Measurements from ENCODE around the gene CXXC5.

The CXXC5 gene

GRCh38 chr5:139667001-139667729, 19.0 kb downstream of the CXXC5 start:
- DNase-seq: no peak

- DNase-seq: no peak
Measured at GRCh38 chr5:139667730-139668063, 19.5 kb downstream of the CXXC5 start.

- peak; percentile 21 to 56 for DNase-seq
Measured at GRCh38 chr5:139668064-139668880, 20.1 kb downstream of the CXXC5 start.

GRCh38 chr5:139668924-139669661, 20.9 kb downstream of the CXXC5 start:
- no peak for DNase-seq

- peak in 1 of 2 donors; percentile 94 for DNase-seq
Measured at GRCh38 chr5:139669662-139670368, 21.7 kb downstream of the CXXC5 start.

- DNase-seq: peak in 1 of 2 donors; percentile 93
Measured at GRCh38 chr5:139670369-139671095, 22.4 kb downstream of the CXXC5 start.

GRCh38 chr5:139671096-139671841, 23.1 kb downstream of the CXXC5 start:
- no peak for DNase-seq

GRCh38 chr5:139675213-139675612, 27.1 kb downstream of the CXXC5 start:
- no peak for DNase-seq

- no peak for DNase-seq
Measured at GRCh38 chr5:139675825-139676224, 27.7 kb downstream of the CXXC5 start.

- DNase-seq: no peak
Measured at GRCh38 chr5:139676406-139676805, 28.3 kb downstream of the CXXC5 start.

GRCh38 chr5:139676951-139677735, 29.0 kb downstream of the CXXC5 start:
- no peak for DNase-seq

- no peak for DNase-seq
Measured at GRCh38 chr5:139677736-139678613, 29.8 kb downstream of the CXXC5 start.

- no peak for DNase-seq
Measured at GRCh38 chr5:139678751-139679750, 30.9 kb downstream of the CXXC5 start.

- DNase-seq: no peak
Measured at GRCh38 chr5:139680368-139681111, 32.4 kb downstream of the CXXC5 start.

- no peak for DNase-seq
Measured at GRCh38 chr5:139681112-139681458, 32.9 kb downstream of the CXXC5 start.

GRCh38 chr5:139681466-139681865, 33.3 kb downstream of the CXXC5 start:
- DNase-seq: no peak
